ENCODE results near the gene AMPD3. TPM values are rescaled to one million over a fixed set of nuclear protein-coding genes. Genes with fewer than 3 reads are reported as not detected.

The AMPD3 gene
- total RNA-seq, 2 donors from 2014 or later = 20.0 to 22.1 TPM

- DNase-seq (ENCODE audit: low spot score) = no peak
- intact Hi-C loops (cut with DNase I) = loop anchor here (5.0 kb wide), 1 partner anchor 34 kb away; no protein-coding TSS in a partner anchor
- H3K4me1 ChIP-seq (replicated peaks) = peaks cover 15% of the 10 kb centered on the region
- no peak overlapping the region for H3K4me3 ChIP-seq
- no peaks in the 10 kb centered on the region for H3K9me3 ChIP-seq
- no peak for TF ChIP-seq POLR2A (IDR thresholded peaks at IDR 0.05)
- TF ChIP-seq CTCF (IDR thresholded peaks at IDR 0.05) = no peak
- TF ChIP-seq POLR2AphosphoS5 (IDR thresholded peaks at IDR 0.05) = no peak
- H3K27me3 ChIP-seq (replicated peaks; ENCODE audit: insufficient read depth) = no peaks in the 10 kb centered on the region
- H3K36me3 ChIP-seq = peaks cover 0 to 3% of the 10 kb centered on the region in 2 donors
- no peak overlapping the region for H3K27ac ChIP-seq
Observed at GRCh38 chr11:10457901-10458300, 2.8 kb downstream of the AMPD3 start.

GRCh38 chr11:10459029-10459970 lies 4.2 kb downstream of the AMPD3 start:
- 81% methylated on average over 7 of the region's 7 CpGs for WGBS
- peaks cover 15% of the 10 kb centered on the region for H3K4me1 ChIP-seq (replicated peaks)
- intact Hi-C loops (cut with DNase I) = loop anchor here (5.0 kb wide), 1 partner anchor 33 kb away; no protein-coding TSS in a partner anchor
- no peaks in the 10 kb centered on the region for H3K27me3 ChIP-seq (replicated peaks; ENCODE audit: insufficient read depth)
- no peak overlapping the region for H3K4me3 ChIP-seq
- H3K9me3 ChIP-seq = no peaks in the 10 kb centered on the region
- peaks cover 0 to 3% of the 10 kb centered on the region in 2 donors for H3K36me3 ChIP-seq
- TF ChIP-seq POLR2A (IDR thresholded peaks at IDR 0.05) = no peak
- TF ChIP-seq POLR2AphosphoS5 (IDR thresholded peaks at IDR 0.05) = no peak
- TF ChIP-seq CTCF (IDR thresholded peaks at IDR 0.05) = no peak
- H3K27ac ChIP-seq = no peak overlapping the region
- DNase-seq (ENCODE audit: low spot score) = no peak

GRCh38 chr11:10460611-10461275 lies 5.7 kb downstream of the AMPD3 start:
- TF ChIP-seq POLR2AphosphoS5 (IDR thresholded peaks at IDR 0.05) = no peak
- TF ChIP-seq CTCF (IDR thresholded peaks at IDR 0.05) = no peak
- TF ChIP-seq POLR2A (IDR thresholded peaks at IDR 0.05) = no peak
- H3K36me3 ChIP-seq = peaks cover 0 to 3% of the 10 kb centered on the region in 2 donors
- no peak overlapping the region for H3K27ac ChIP-seq
- 96% methylated on average over 5 of the region's 5 CpGs for WGBS
- no peaks in the 10 kb centered on the region for H3K27me3 ChIP-seq (replicated peaks; ENCODE audit: insufficient read depth)
- H3K4me3 ChIP-seq = no peak overlapping the region
- intact Hi-C loops (cut with DNase I) = no loop called here
- DNase-seq (ENCODE audit: low spot score) = no peak
- H3K4me1 ChIP-seq (replicated peaks) = peaks cover 6% of the 10 kb centered on the region
- no peaks in the 10 kb centered on the region for H3K9me3 ChIP-seq

- intact Hi-C loops (cut with DNase I) = no loop called here
- WGBS = 94% methylated on average over 9 of the region's 9 CpGs
- DNase-seq (ENCODE audit: low spot score) = no peak
Observed at GRCh38 chr11:10461276-10461790, 6.3 kb downstream of the AMPD3 start.

DNA sequence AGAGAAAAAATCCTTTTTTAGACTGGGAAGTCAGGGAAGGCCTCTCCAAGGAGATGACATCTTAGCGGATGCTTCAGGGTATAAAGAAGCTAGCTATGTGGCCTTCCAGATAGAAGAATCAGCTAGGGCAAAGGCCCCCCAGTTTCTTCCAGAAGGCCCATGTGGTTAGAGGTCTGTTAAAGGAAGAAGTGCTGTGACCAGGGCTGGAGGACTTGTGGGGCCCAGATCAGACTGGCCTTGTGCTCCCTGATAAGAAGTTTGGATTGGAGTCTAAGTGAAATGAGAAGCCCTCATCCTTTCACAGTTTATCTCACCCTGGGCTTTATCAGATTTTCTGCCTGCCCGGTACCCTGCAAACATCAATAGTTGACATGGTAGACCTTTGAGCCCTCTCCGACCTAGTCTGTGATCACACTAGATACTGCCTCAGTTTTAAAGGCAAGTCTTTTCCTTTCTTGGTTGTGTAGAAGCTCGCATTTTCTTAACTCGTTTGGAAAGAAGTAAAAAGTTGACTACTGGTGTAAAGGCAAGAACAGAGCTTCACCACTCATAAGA lies 7.8 kb downstream of the AMPD3 start:
- no peak for TF ChIP-seq POLR2A (IDR thresholded peaks at IDR 0.05)
- Histone ChIP-seq H3K36me3 (peaks cover 0 to 3% of the 10 kb centered on the region in 2 donors), H3K27ac (no peak overlapping the region), H3K9me3 (no peaks in the 10 kb centered on the region), H3K4me1 (replicated peaks) (no peaks in the 10 kb centered on the region), H3K27me3 (replicated peaks; ENCODE audit: insufficient read depth) (no peaks in the 10 kb centered on the region), H3K4me3 (no peak overlapping the region)
- DNase-seq (ENCODE audit: low spot score) = no peak
- intact Hi-C loops (cut with DNase I) = no loop called here
- WGBS = 90% methylated on average over 5 of the region's 5 CpGs

More at GRCh38 chr11:10461276-10461790, 6.3 kb downstream of the AMPD3 start:
- Histone ChIP-seq H3K27me3 (replicated peaks; ENCODE audit: insufficient read depth) (no peaks in the 10 kb centered on the region), H3K27ac (no peak overlapping the region), H3K4me1 (replicated peaks) (peaks cover under 1% of the 10 kb centered on the region), H3K36me3 (peaks cover 0 to 3% of the 10 kb centered on the region in 2 donors), H3K4me3 (no peak overlapping the region), H3K9me3 (no peaks in the 10 kb centered on the region)
- no peak for TF ChIP-seq POLR2A (IDR thresholded peaks at IDR 0.05)
